Transverse colon (tissue), 4 donors: ENCODE measurements around the gene KCTD16.

ENCODE experiments used
- POLR2A ChIP-seq: fragments of 450-650 bp; IDR thresholded peaks from one replicate; pipeline ENCODE4 v1.6.1; 2016; ENCODE audit warnings: antibody characterized with exemption, mild to moderate bottlenecking, moderate library complexity
- POLR2AphosphoS5 ChIP-seq, 3 donors: sonication (generic); formaldehyde crosslinking; IDR thresholded peaks; one replicate each; pipeline ENCODE4 v1.6.1; 2016; ENCODE audit warnings: antibody characterized with exemption in 3 of 3
- TF ChIP-seq, protein P1 (sequence below), 5 experiments: fragments of 200-600 bp in 3 of 5; fragments of 450-650 bp in 2 of 5; sonication (generic) in 3 of 5; IDR thresholded peaks; 1 replicate in 2 of 5; 2 replicates in 3 of 5; pipeline ENCODE4 v1.5.1; 2016 to 2017; ENCODE audit warnings: antibody characterized with exemption in 5 of 5, inconsistent platforms in 3 of 5, mild to moderate bottlenecking in 2 of 5, moderate library complexity in 1 of 5

DNA sequence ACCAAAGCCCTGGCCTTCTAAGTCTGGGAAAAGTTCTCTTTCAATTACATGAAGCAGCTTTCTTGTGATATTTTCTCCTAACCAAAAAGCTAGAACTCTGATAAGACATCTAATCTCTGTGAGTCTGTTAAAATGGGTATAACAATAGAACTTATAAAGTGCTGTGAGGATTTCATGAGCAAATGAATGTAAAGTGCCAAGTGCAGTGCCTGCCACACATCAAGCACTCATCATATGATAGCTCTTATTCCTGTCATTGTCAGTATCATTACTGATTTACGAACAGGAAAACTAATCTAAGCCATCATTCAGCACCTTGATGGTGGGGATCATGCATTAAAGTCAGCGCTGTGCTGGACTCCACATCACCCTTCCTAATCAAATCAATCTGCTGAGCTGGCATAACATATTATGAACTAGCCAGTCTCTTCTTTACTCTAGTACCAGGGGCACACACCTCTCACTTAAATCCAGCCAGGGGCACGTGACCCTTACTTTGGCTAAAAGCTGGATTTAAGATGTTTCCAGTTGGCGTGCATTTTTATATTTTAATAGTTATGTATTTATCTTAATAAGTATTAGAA, 37.5 kb upstream of the KCTD16 start:
- TF ChIP-seq POLR2AphosphoS5 (IDR thresholded peaks at IDR 0.05) (no peak), POLR2A (no peak)
- TF ChIP-seq, protein P1, sequence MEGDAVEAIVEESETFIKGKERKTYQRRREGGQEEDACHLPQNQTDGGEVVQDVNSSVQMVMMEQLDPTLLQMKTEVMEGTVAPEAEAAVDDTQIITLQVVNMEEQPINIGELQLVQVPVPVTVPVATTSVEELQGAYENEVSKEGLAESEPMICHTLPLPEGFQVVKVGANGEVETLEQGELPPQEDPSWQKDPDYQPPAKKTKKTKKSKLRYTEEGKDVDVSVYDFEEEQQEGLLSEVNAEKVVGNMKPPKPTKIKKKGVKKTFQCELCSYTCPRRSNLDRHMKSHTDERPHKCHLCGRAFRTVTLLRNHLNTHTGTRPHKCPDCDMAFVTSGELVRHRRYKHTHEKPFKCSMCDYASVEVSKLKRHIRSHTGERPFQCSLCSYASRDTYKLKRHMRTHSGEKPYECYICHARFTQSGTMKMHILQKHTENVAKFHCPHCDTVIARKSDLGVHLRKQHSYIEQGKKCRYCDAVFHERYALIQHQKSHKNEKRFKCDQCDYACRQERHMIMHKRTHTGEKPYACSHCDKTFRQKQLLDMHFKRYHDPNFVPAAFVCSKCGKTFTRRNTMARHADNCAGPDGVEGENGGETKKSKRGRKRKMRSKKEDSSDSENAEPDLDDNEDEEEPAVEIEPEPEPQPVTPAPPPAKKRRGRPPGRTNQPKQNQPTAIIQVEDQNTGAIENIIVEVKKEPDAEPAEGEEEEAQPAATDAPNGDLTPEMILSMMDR (IDR thresholded peaks at IDR 0.05): no peak
